ENCODE data around the gene STK4.

- TF ChIP-seq CTCF (conservative IDR thresholded peaks at IDR 0.05; ENCODE audit: low read depth, low read length) (no peak), EZH2 (IDR thresholded peaks at IDR 0.05; ENCODE audit: borderline replicate concordance, low read depth, low read length, poor library complexity, severe bottlenecking) (no peak)
These were observed 44.9 kb upstream of the STK4 start for GRCh38 chr20:44921447-44921846.
